ENCODE results near the gene OR10G4. TPM values are rescaled to one million over a fixed set of nuclear protein-coding genes. Genes with fewer than 3 reads are reported as not detected.

OR10G4 gene
- total RNA-seq, 2 donors from 2014 or later = not detected

DNA sequence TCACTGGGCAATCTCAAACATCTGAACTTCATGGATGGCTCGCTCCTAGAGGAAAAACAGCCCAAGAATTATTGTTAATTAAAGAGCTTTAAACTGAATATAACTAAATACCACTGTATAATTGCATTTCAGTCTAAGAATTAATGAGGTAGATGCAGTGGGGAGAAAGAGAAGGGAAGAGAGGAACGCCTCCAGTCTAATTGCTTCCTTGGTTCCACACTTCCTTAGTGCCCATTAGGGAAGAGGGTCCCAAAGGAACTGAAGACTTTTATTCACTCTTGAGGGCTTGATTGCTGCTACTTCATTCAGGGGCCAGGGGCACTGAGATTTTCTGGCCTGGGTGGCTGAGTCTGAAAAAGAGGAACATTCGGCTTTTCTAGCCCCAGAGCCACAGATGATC, 40.2 kb downstream of the OR10G4 start:
- Histone ChIP-seq H3K9me3 (ENCODE audit: control insufficient read depth, low read length) (no peaks in the 10 kb centered on the region), H3K36me3 (ENCODE audit: control insufficient read depth, insufficient read depth, low read length) (no peaks in the 10 kb centered on the region), H3K27me3 (ENCODE audit: control insufficient read depth, insufficient read depth, low read length, poor library complexity, severe bottlenecking) (no peaks in the 10 kb centered on the region), H3K4me1 (ENCODE audit: control insufficient read depth, insufficient read depth, low read length) (no peaks in the 10 kb centered on the region), H3K27ac (ENCODE audit: low read depth, low read length) (no peak overlapping the region), H3K4me3 (ENCODE audit: low read length) (no peak overlapping the region), H3K9ac (ENCODE audit: extremely low read depth, low read length, poor library complexity, severe bottlenecking) (no peak overlapping the region)
- Mint-ChIP-seq H3K4me3 (no peak overlapping the region), H3K36me3 (ENCODE audit: low read depth) (no peaks in the 10 kb centered on the region), H3K27ac (no peak overlapping the region), H3K9me3 (no peaks in the 10 kb centered on the region), H3K4me1 (no peaks in the 10 kb centered on the region), H3K27me3 (ENCODE audit: insufficient read depth) (no peaks in the 10 kb centered on the region)
- 67 to 94% methylated on average over 1 to 2 of the region's 3 CpGs for WGBS, 2 experiments (ENCODE audit: insufficient coverage in 1 of 2, insufficient read length in 1 of 2)
- TF ChIP-seq CTCF (conservative IDR thresholded peaks at IDR 0.05) = no peak
- DNase-seq = no peak

Other genes with a start within 250 kb of the OR10G4 start
- not detected for gene OR6M1, start 206.6 kb upstream of the OR10G4 start, total RNA-seq
- not detected for gene TMEM225, start 127.3 kb upstream of the OR10G4 start, total RNA-seq
- gene OR8D4, start 110.8 kb upstream of the OR10G4 start, total RNA-seq = under 1 TPM in 1 of 2 donors, not detected in 1; 0.13 TPM
- gene OR4D5, start 73.4 kb upstream of the OR10G4 start, total RNA-seq = under 1 TPM in 1 of 2 donors, not detected in 1; 0.24 TPM
- not detected for gene OR6T1, start 69.2 kb upstream of the OR10G4 start, total RNA-seq
- not detected for gene OR10S1, start 35.2 kb upstream of the OR10G4 start, total RNA-seq
- not detected for gene OR10G6, start 17.8 kb upstream of the OR10G4 start, total RNA-seq
- gene OR10G9, start 10.0 kb downstream of the OR10G4 start, total RNA-seq = not detected
- not detected for gene OR10G8, start 13.8 kb downstream of the OR10G4 start, total RNA-seq
- gene OR10G7, start 28.3 kb downstream of the OR10G4 start, total RNA-seq = not detected
- 10 to 100 TPM; 38.3 to 65.4 TPM for gene VWA5A, start 102.5 kb downstream of the OR10G4 start, total RNA-seq
- gene OR10D3, start 170.3 kb downstream of the OR10G4 start, total RNA-seq = under 1 TPM in 1 of 2 donors, not detected in 1; 0.37 TPM
- under 1 TPM in 1 of 2 donors, not detected in 1; 0.11 TPM for gene OR8G1, start 228.1 kb downstream of the OR10G4 start, total RNA-seq
- under 1 TPM in 1 of 2 donors, not detected in 1; 0.18 TPM for gene OR8G5, start 243.4 kb downstream of the OR10G4 start, total RNA-seq

Measured in endodermal cell (in vitro differentiated cells).